HEK293 (cell line): ENCODE results near the gene MAGEA9.
A peak's percentile ranks its signal among the peaks of the same experiment; 100 is the strongest.
"Not testable (repeated sequence)": the region's sequence is repeated elsewhere in the genome, so short reads cannot be mapped to it uniquely, and the experiment has no call there.

ENCODE experiments used
- CTCF ChIA-PET: fragments of 350-600 bp; formaldehyde crosslinking; extraction: SDS; loops from one replicate; lab custom pipeline; 2021; ENCODE audit warnings: antibody characterized with exemption; lab: Yijun Ruan, JAX
- POLR2A ChIA-PET: fragments of 300-600 bp; formaldehyde crosslinking; extraction: SDS; loops from one replicate; lab custom pipeline; 2020; ENCODE audit warnings: antibody characterized with exemption, inconsistent platforms; lab: Yijun Ruan, JAX
- H3K27ac ChIP-seq: fragments of 200-500 bp; sonication (Bioruptor generic); 2 replicates; pipeline ENCODE4 v1.5.1; 2014; ENCODE audit warnings: low read depth, low read length, control low read depth, inconsistent platforms; ENCODE audit errors: extremely low read depth
- H3K36me3 ChIP-seq, 2 experiments: fragments of 200-500 bp in 1 of 2; sonication (Bioruptor generic) in 1 of 2; 1 replicate in 1 of 2; 2 replicates in 1 of 2; pipeline ENCODE4 v1.5.1; 2014 to 2017; ENCODE audit warnings: inconsistent platforms in 2 of 2, low read length in 2 of 2; ENCODE audit not compliant: control insufficient read depth in 2 of 2, insufficient read depth in 1 of 2
- H3K4me1 ChIP-seq: fragments of 200-500 bp; sonication (Bioruptor generic); 2 replicates; pipeline ENCODE4 v1.5.1; 2014; ENCODE audit warnings: mild to moderate bottlenecking, low read length, inconsistent platforms; ENCODE audit not compliant: control insufficient read depth, insufficient read depth
- H3K4me3 ChIP-seq: 2 replicates; pipeline ENCODE4 v1.5.1; 2011; ENCODE audit warnings: low read depth, mild to moderate bottlenecking, control low read depth, low read length, moderate library complexity
- H3K9me3 ChIP-seq: fragments of 200-500 bp; sonication (Bioruptor generic); 2 replicates; pipeline ENCODE4 v1.5.1; 2014; ENCODE audit warnings: low read depth, low read length, inconsistent platforms; ENCODE audit not compliant: control insufficient read depth, insufficient read depth
- HIC1 ChIP-seq: fragments of 450-650 bp; formaldehyde crosslinking; IDR thresholded peaks from 2 replicates; pipeline ENCODE4 v1.5.1; 2016; ENCODE audit warnings: missing biosample characterization, missing genetic modification characterization
- SCRT2 ChIP-seq: fragments of 450-650 bp; formaldehyde crosslinking; IDR thresholded peaks from 2 replicates; pipeline ENCODE4 v1.5.1; 2016; ENCODE audit warnings: missing biosample characterization, missing genetic modification characterization
- SP7 ChIP-seq: fragments of 450-650 bp; formaldehyde crosslinking; IDR thresholded peaks from 2 replicates; pipeline ENCODE4 v1.5.1; 2016; ENCODE audit warnings: missing biosample characterization, missing genetic modification characterization
- TRIM28 ChIP-seq: IDR thresholded peaks from 2 replicates; pipeline ENCODE4 v1.6.1; 2011; ENCODE audit warnings: low read length, control low read depth, borderline replicate concordance
- WT1 ChIP-seq: fragments of 450-650 bp; formaldehyde crosslinking; IDR thresholded peaks from 2 replicates; pipeline ENCODE4 v1.5.1; 2016; ENCODE audit warnings: missing biosample characterization, missing genetic modification characterization
- YY2 ChIP-seq: fragments of 450-650 bp; formaldehyde crosslinking; IDR thresholded peaks from 2 replicates; pipeline ENCODE4 v1.5.1; 2016; ENCODE audit warnings: missing biosample characterization, missing genetic modification characterization
- ZNF146 ChIP-seq: fragments of 450-650 bp; formaldehyde crosslinking; IDR thresholded peaks from 2 replicates; pipeline ENCODE4 v1.5.1; 2016; ENCODE audit warnings: missing biosample characterization, missing genetic modification characterization
- ZNF174 ChIP-seq: fragments of 450-650 bp; formaldehyde crosslinking; IDR thresholded peaks from 2 replicates; pipeline ENCODE4 v1.5.0; 2017; ENCODE audit warnings: missing biosample characterization, mild to moderate bottlenecking, missing genetic modification characterization
- ZNF19 ChIP-seq: fragments of 450-650 bp; formaldehyde crosslinking; IDR thresholded peaks from 2 replicates; pipeline ENCODE4; 2016; ENCODE audit warnings: missing biosample characterization, missing genetic modification characterization, low read depth
- ZNF23 ChIP-seq: fragments of 450-650 bp; formaldehyde crosslinking; IDR thresholded peaks from 2 replicates; pipeline ENCODE4 v1.5.1; 2016; ENCODE audit warnings: missing biosample characterization, missing genetic modification characterization, borderline replicate concordance
- ZNF239 ChIP-seq: fragments of 450-650 bp; formaldehyde crosslinking; IDR thresholded peaks from 2 replicates; pipeline ENCODE4 v1.5.1; 2016; ENCODE audit warnings: missing biosample characterization, missing genetic modification characterization
- ZNF248 ChIP-seq: fragments of 450-650 bp; formaldehyde crosslinking; IDR thresholded peaks from 2 replicates; pipeline ENCODE4 v1.5.1; 2017; ENCODE audit warnings: missing biosample characterization, missing genetic modification characterization
- ZNF350 ChIP-seq: fragments of 450-650 bp; formaldehyde crosslinking; IDR thresholded peaks from 2 replicates; pipeline ENCODE4 v1.5.0; 2017; ENCODE audit warnings: missing biosample characterization, mild to moderate bottlenecking, missing genetic modification characterization
- ZNF558 ChIP-seq: fragments of 450-650 bp; formaldehyde crosslinking; IDR thresholded peaks from 2 replicates; pipeline ENCODE4 v1.5.1; 2016; ENCODE audit warnings: missing biosample characterization, missing genetic modification characterization
- ZNF624 ChIP-seq: fragments of 450-650 bp; formaldehyde crosslinking; IDR thresholded peaks from 2 replicates; pipeline ENCODE4 v1.5.1; 2017; ENCODE audit warnings: missing biosample characterization, missing genetic modification characterization
- TF ChIP-seq, protein P1 (sequence below): fragments of 450-650 bp; formaldehyde crosslinking; IDR thresholded peaks from 2 replicates; pipeline ENCODE4; 2016; ENCODE audit warnings: missing biosample characterization, missing genetic modification characterization
- TF ChIP-seq, protein P2 (sequence below): fragments of 450-650 bp; formaldehyde crosslinking; IDR thresholded peaks from 2 replicates; pipeline ENCODE4 v1.5.1; 2016; ENCODE audit warnings: missing biosample characterization, missing genetic modification characterization

Gene MAGEA9

DNA sequence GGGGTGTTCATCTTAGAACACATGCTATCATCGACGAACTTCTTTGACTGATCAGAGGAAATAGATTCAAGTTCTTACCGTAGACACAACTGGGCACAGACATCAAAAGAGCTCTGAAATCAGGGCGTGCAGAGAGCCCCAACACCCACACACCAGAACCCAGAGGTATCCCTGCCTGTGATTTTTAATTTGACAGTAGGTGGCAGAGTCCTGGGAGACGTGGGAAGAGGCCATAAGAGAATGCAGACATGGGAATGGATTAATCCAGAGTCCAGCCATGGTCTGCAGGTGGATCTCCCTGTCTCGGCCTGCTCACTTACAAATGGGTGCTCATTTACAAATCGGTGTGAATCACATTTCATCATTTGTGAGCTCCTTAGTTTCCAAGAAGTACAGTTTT, 3.7 kb upstream of the MAGEA9 start:
- H3K36me3 ChIP-seq, H3K9me3 ChIP-seq, H3K4me1 ChIP-seq, CTCF ChIA-PET, POLR2A ChIA-PET, H3K27ac ChIP-seq, H3K4me3 ChIP-seq: not testable (repeated sequence)

DNA sequence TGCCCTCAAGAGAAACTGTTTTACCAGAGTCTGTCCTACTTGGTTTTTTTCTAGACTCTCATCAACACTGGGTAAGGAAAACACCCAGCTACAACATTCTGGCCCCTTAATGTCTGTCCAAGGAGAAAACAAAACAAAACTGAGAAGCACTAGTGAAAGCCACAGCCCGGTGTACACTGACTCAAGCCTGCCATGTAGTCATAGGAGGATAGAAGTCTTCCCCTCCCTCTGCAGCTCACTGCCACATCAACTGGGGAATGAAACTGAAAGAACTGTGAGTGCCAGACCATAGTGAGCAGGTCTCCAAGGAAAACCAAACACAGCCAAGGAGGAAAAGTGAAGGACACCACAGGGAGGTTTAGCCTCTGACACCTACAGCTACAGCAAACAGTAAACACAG, 13.8 kb downstream of the MAGEA9 start:
- POLR2A ChIA-PET, CTCF ChIA-PET: not testable (repeated sequence)

GRCh38 chrX:149799095-149799714, 17.5 kb downstream of the MAGEA9 start:
- H3K9me3 ChIP-seq = peaks cover 3% of the 10 kb centered on the region
- H3K4me3 ChIP-seq = no peak overlapping the region
- POLR2A ChIA-PET = interaction anchor here (0.6 kb wide), 1 partner anchor 73 kb away, joined by 3 read pairs; no protein-coding TSS in a partner anchor
- H3K27ac ChIP-seq = no peak overlapping the region
- CTCF ChIA-PET = interaction anchor here (0.6 to 0.7 kb wide), 2 partner anchors 61 to 331 kb away, joined by 3 to 6 read pairs; no protein-coding TSS in a partner anchor
- TF ChIP-seq ZNF558 = peak; percentile 95
- no peak for TF ChIP-seq ZNF23 (tag by site-specific recombination)
- TF ChIP-seq ZNF239 (tag by site-specific recombination) = no peak
- no peaks in the 10 kb centered on the region for H3K4me1 ChIP-seq
- H3K36me3 ChIP-seq = no peaks in the 10 kb centered on the region

More for the DNA sequence above, 13.8 kb downstream of the MAGEA9 start:
- not testable (repeated sequence) for H3K4me3 ChIP-seq, H3K36me3 ChIP-seq, H3K9me3 ChIP-seq, H3K27ac ChIP-seq, H3K4me1 ChIP-seq

DNA sequence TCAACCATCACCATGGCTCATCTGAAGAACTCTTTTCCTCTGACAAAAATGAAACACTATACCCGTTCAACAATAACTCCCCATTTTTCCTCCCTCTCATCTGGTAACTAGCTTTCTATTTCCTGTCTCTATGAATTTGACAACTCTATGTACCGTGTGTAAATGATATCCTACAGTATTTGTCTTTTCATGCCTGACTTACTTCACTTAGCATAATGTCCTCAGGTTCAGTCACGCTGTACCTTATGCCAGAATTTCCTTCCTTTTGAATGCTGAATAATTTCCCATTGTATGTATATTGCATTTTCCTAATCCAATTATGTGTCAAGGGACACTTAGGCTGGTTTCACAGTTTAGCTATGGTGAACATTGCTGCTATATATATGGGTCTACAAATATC, 18.2 kb downstream of the MAGEA9 start:
- Histone ChIP-seq H3K27ac (no peak overlapping the region), H3K4me3 (no peak overlapping the region), H3K36me3 (no peaks in the 10 kb centered on the region), H3K4me1 (no peaks in the 10 kb centered on the region), H3K9me3 (peaks cover 3% of the 10 kb centered on the region)
- POLR2A ChIA-PET = no interaction called here
- CTCF ChIA-PET = no interaction called here
- TF ChIP-seq WT1 (peak; percentile 74), TRIM28 (peak; percentile 68; the same call in 1 of the 2 replicates), ZNF19 (tag by site-specific recombination) (no peak)

GRCh38 chrX:149803458-149804062, 21.8 kb downstream of the MAGEA9 start:
- Histone ChIP-seq H3K9me3 (no peaks in the 10 kb centered on the region), H3K4me3 (no peak overlapping the region), H3K27ac (no peak overlapping the region), H3K36me3 (no peaks in the 10 kb centered on the region), H3K4me1 (no peaks in the 10 kb centered on the region)
- CTCF ChIA-PET = no interaction called here
- no peak for TF ChIP-seq ZNF146 (tag by site-specific recombination)
- no peak for TF ChIP-seq SP7 (tag by site-specific recombination)
- no peak for TF ChIP-seq YY2
- TF ChIP-seq, protein P1, sequence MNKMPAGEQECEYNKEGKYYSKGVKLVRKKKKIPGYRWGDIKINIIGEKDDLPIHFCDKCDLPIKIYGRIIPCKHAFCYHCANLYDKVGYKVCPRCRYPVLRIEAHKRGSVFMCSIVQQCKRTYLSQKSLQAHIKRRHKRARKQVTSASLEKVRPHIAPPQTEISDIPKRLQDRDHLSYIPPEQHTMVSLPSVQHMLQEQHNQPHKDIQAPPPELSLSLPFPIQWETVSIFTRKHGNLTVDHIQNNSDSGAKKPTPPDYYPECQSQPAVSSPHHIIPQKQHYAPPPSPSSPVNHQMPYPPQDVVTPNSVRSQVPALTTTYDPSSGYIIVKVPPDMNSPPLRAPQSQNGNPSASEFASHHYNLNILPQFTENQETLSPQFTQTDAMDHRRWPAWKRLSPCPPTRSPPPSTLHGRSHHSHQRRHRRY (tag by site-specific recombination) = no peak
- TF ChIP-seq ZNF248 (tag by site-specific recombination) = no peak
- TF ChIP-seq ZNF350 (tag by site-specific recombination) = no peak
- TF ChIP-seq, protein P2, sequence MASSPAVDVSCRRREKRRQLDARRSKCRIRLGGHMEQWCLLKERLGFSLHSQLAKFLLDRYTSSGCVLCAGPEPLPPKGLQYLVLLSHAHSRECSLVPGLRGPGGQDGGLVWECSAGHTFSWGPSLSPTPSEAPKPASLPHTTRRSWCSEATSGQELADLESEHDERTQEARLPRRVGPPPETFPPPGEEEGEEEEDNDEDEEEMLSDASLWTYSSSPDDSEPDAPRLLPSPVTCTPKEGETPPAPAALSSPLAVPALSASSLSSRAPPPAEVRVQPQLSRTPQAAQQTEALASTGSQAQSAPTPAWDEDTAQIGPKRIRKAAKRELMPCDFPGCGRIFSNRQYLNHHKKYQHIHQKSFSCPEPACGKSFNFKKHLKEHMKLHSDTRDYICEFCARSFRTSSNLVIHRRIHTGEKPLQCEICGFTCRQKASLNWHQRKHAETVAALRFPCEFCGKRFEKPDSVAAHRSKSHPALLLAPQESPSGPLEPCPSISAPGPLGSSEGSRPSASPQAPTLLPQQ (tag by site-specific recombination) = no peak
- TF ChIP-seq HIC1 (tag by site-specific recombination) = no peak
- TF ChIP-seq SCRT2 (tag by site-specific recombination) = no peak
- no peak for TF ChIP-seq ZNF174 (tag by site-specific recombination)
- no peak for TF ChIP-seq ZNF624 (tag by site-specific recombination)
- POLR2A ChIA-PET = no interaction called here
